ENCODE results near the gene PRICKLE1. TPM values are rescaled to one million over a fixed set of nuclear protein-coding genes. Genes with fewer than 3 reads are reported as not detected.

The PRICKLE1 gene
- total RNA-seq, 1 donor from 2014 or later: 14.4 TPM

GRCh38 chr12:42593874-42594273 is 4.3 kb upstream of the PRICKLE1 start:
- intact Hi-C loops (cut with DNase I): no loop called here
- ATAC-seq (ENCODE audit: poor library complexity): no peak
- DNase-seq: no peak

DNA sequence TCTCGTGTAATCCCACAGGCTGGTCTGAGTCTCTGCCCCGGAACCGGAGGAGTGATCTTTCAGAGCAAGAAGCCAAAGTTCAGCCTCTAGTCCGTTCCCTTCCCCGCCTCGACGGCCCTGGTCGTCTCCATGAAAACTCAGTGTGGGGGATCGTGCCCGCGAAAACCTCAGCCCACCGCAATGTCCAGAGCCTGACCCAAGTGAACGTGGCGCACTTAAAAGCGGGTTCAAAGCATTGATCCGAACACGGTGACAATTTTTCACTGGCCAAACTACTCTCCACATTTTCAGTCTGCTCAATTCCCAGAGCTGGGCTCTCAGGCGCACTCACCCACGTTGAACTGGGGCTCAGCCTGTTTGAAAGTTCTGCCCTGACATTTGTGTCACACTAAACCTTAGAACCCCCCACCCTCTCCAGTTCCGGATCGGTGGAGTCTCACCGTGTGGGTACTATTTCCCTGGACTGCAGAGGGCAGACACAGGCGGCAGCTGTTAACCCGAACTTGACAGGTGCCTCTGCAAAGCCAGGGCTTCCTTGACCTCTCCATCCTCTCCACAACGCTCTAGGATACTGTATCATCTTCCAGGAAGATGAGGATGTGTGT is 886 bp upstream of the PRICKLE1 start:
- intact Hi-C loops (cut with DNase I): no loop called here
- peak; percentile 35 for ATAC-seq (ENCODE audit: poor library complexity)
- peak; percentile 56 for DNase-seq

DNA sequence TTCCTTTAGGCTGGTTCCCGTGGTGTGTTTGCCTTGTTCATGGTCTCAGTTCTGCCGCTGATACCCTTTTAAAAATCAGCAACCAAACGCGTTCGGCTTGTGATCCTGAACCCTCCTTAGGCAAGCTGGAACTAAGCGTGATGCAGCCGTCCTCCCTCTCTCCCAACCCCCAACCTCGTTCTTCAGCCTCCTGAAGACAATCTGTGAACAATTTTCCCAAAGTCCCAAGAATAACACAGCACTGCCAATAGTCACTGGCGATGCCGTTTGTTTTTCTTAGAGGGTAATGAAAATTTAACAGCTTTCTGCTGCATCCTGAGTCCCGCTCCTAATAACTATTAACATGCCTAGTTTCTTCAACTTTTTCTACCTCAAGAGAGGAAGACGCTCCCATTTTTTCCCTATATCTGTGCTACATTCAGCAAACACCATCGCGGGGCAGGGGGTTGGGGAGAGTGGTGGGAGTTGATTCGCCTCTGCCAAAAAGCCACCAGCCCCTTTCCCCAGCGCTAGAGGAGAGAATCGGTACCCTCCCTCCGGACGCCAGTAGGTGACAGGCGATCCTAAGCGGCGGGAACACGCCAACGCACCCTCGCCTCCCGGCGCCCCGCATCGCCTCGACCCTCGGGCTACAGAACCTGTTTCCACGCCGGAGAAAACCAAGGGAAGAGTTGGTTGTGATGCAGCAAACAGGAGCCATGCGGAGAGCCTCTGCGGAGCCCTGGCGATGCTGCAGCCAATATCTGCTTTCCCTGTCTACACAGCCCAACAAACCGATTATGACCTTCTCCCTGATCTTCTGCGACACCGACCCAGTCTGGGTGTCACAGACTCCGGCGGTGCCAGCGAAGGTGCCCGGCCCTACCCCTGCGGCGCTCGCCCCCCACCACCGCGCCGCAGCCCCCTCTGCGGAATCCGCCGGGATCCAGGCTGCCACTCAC is 752 bp downstream of the PRICKLE1 start:
- intact Hi-C loops (cut with DNase I): loop anchor here (2.0 to 10.0 kb wide), 2 partner anchors 694 to 746 kb away; no protein-coding TSS in a partner anchor
- ATAC-seq (ENCODE audit: poor library complexity) (peak; percentile 76), DNase-seq (peak; percentile 50)

- no peak for DNase-seq
- ATAC-seq (ENCODE audit: poor library complexity): no peak
- intact Hi-C loops (cut with DNase I): loop anchor here (2.0 to 10.0 kb wide), 2 partner anchors 695 to 747 kb away; no protein-coding TSS in a partner anchor
Observed at GRCh38 chr12:42587601-42588523, 1.7 kb downstream of the PRICKLE1 start.

- DNase-seq: no peak
- intact Hi-C loops (cut with DNase I): loop anchor here (10.0 kb wide), 1 partner anchor 749 kb away; no protein-coding TSS in a partner anchor
- ATAC-seq (ENCODE audit: poor library complexity): no peak
Observed at GRCh38 chr12:42586268-42586667, 3.3 kb downstream of the PRICKLE1 start.

- ATAC-seq (ENCODE audit: poor library complexity) (no peak), DNase-seq (no peak)
- intact Hi-C loops (cut with DNase I): loop anchor here (10.0 kb wide), 1 partner anchor 749 kb away; no protein-coding TSS in a partner anchor
Observed at GRCh38 chr12:42585841-42586216, 3.7 kb downstream of the PRICKLE1 start.

- intact Hi-C loops (cut with DNase I): loop anchor here (10.0 kb wide), 1 partner anchor 750 kb away; no protein-coding TSS in a partner anchor
- DNase-seq: no peak
- ATAC-seq (ENCODE audit: poor library complexity): no peak
Observed at GRCh38 chr12:42585154-42585840, 4.2 kb downstream of the PRICKLE1 start.

- ATAC-seq (ENCODE audit: poor library complexity) (no peak), DNase-seq (no peak)
- intact Hi-C loops (cut with DNase I): loop anchor here (10.0 kb wide), 1 partner anchor 750 kb away; no protein-coding TSS in a partner anchor
Observed at GRCh38 chr12:42584651-42585111, 4.9 kb downstream of the PRICKLE1 start.

- DNase-seq (no peak), ATAC-seq (ENCODE audit: poor library complexity) (peak; percentile 65)
- intact Hi-C loops (cut with DNase I): loop anchor here (10.0 kb wide), 1 partner anchor 752 kb away; no protein-coding TSS in a partner anchor
Observed at GRCh38 chr12:42583016-42583415, 6.5 kb downstream of the PRICKLE1 start.

- DNase-seq (no peak), ATAC-seq (ENCODE audit: poor library complexity) (no peak)
- intact Hi-C loops (cut with DNase I): loop anchor here (10.0 kb wide), 1 partner anchor 752 kb away; no protein-coding TSS in a partner anchor
Observed at GRCh38 chr12:42582498-42582897, 7.0 kb downstream of the PRICKLE1 start.

DNA sequence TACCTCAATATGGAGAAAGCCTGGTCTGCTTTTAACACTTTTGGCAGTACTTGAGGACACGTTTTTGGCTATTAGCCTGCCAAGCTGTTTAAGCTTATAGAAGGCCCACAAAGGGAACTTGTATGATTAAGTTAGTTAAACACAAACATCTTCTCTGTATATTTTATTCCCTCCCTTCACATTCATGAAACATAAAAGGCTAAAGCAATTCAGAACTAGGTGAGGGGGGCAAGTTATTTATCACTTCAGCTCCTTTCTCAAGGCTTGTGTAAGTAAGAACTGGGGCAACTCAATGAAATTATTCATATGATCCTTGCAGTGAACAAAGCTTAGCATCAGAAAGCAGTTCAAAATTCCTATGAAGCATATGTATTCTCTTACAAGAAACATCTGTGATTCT is 7.5 kb downstream of the PRICKLE1 start:
- DNase-seq (no peak), ATAC-seq (ENCODE audit: poor library complexity) (no peak)
- intact Hi-C loops (cut with DNase I): loop anchor here (10.0 kb wide), 1 partner anchor 753 kb away; no protein-coding TSS in a partner anchor

DNA sequence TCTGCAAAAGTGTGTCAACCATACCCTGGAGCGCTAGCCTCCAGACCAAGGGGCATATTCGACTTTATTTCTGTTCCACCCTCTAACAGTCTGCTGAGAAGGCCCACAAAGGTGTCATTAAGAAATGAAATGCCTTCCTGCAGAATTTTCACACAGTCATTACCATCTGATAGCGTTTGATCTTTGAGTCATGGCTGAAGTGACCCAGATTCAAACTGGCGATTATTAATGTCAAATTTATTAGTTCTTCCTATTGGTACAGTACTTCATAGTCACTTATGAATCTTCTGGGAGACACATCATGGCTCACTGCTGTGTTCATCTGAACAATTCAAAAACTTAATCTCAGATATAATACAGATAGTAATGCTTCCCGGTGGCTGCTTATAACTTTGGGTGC is 13.2 kb downstream of the PRICKLE1 start:
- DNase-seq (no peak), ATAC-seq (ENCODE audit: poor library complexity) (no peak)
- intact Hi-C loops (cut with DNase I): no loop called here

GRCh38 chr12:42575717-42576116 is 13.8 kb downstream of the PRICKLE1 start:
- no peak for ATAC-seq (ENCODE audit: poor library complexity)
- DNase-seq: no peak
- intact Hi-C loops (cut with DNase I): no loop called here

- DNase-seq (no peak), ATAC-seq (ENCODE audit: poor library complexity) (no peak)
- intact Hi-C loops (cut with DNase I): no loop called here
Observed at GRCh38 chr12:42574851-42575266, 14.7 kb downstream of the PRICKLE1 start.

- ATAC-seq (ENCODE audit: poor library complexity) (no peak), DNase-seq (no peak)
- intact Hi-C loops (cut with DNase I): no loop called here
Observed at GRCh38 chr12:42571327-42572009, 18.1 kb downstream of the PRICKLE1 start.

- no peak for ATAC-seq (ENCODE audit: poor library complexity)
- DNase-seq: no peak
- intact Hi-C loops (cut with DNase I): no loop called here
Observed at GRCh38 chr12:42570076-42570475, 19.5 kb downstream of the PRICKLE1 start.

Data from Right ventricle myocardium superior (tissue), 1 donor.